Astrocyte (in vitro differentiated cells and primary cell): ENCODE data around the gene VDAC2. TPM values are rescaled to one million over a fixed set of nuclear protein-coding genes. Genes with fewer than 3 reads are reported as not detected.

ENCODE experiments used
- DNase-seq: peaks from one replicate; pipeline ENCODE4 v3.0.0-alpha.2; 2010; ENCODE audit warnings: low read depth
- FAIRE-seq: peaks from 2 replicates; lab custom pipeline; 2011; peaks lifted over from hg19 to GRCh38; lab: Jason Lieb, UNC
- H2AFZ ChIP-seq: 2 replicates; pipeline ENCODE4 v1.6.0; 2012; ENCODE audit warnings: low read depth, low read length, inconsistent platforms
- H3K27ac ChIP-seq: 2 replicates; pipeline ENCODE4 v1.5.1; 2011; ENCODE audit warnings: low read depth, low read length, inconsistent platforms
- H3K27me3 ChIP-seq: 2 replicates; pipeline ENCODE4 v1.6.0; 2011; ENCODE audit warnings: low read length, inconsistent platforms; ENCODE audit not compliant: insufficient read depth
- H3K36me3 ChIP-seq: 2 replicates; pipeline ENCODE4 v1.5.1; 2011; ENCODE audit warnings: low read length, inconsistent platforms; ENCODE audit not compliant: insufficient read depth
- H3K4me1 ChIP-seq: 2 replicates; pipeline ENCODE4 v1.5.1; 2011; ENCODE audit warnings: low read length, inconsistent platforms; ENCODE audit not compliant: insufficient read depth
- H3K4me2 ChIP-seq: 2 replicates; pipeline ENCODE4 v1.6.0; 2012; ENCODE audit warnings: low read length, inconsistent platforms
- H3K4me3 ChIP-seq: 2 replicates; pipeline ENCODE4 v1.5.1; 2011; ENCODE audit warnings: low read depth, mild to moderate bottlenecking, low read length, inconsistent platforms; ENCODE audit not compliant: insufficient read depth
- H3K79me2 ChIP-seq: 2 replicates; pipeline ENCODE4 v1.6.0; 2012; ENCODE audit warnings: mild to moderate bottlenecking, low read length, inconsistent platforms; ENCODE audit not compliant: insufficient read depth
- H3K9ac ChIP-seq: 2 replicates; pipeline ENCODE4 v1.6.0; 2012; ENCODE audit warnings: mild to moderate bottlenecking, low read length, inconsistent platforms
- H3K9me3 ChIP-seq: 2 replicates; pipeline ENCODE4 v1.5.1; 2012; ENCODE audit warnings: low read depth, mild to moderate bottlenecking, low read length, inconsistent platforms; ENCODE audit not compliant: insufficient read depth
- H4K20me1 ChIP-seq: 2 replicates; pipeline ENCODE4 v1.6.0; 2012; ENCODE audit warnings: low read length, inconsistent platforms; ENCODE audit not compliant: insufficient read depth
- H3K27ac Mint-ChIP-seq: one replicate; pipeline ENCODE4 v1.8.0; 2021; ENCODE audit warnings: mild to moderate bottlenecking, mixed read lengths; ENCODE audit not compliant: unreplicated experiment
- H3K27me3 Mint-ChIP-seq: one replicate; pipeline ENCODE4 v1.8.0; 2021; ENCODE audit warnings: low read depth, mixed read lengths; ENCODE audit not compliant: unreplicated experiment
- H3K36me3 Mint-ChIP-seq: one replicate; pipeline ENCODE4 v1.8.0; 2021; ENCODE audit warnings: low read depth, mixed read lengths; ENCODE audit not compliant: unreplicated experiment
- H3K4me1 Mint-ChIP-seq: one replicate; pipeline ENCODE4 v1.8.0; 2021; ENCODE audit warnings: low read depth, mixed read lengths; ENCODE audit not compliant: unreplicated experiment
- H3K4me3 Mint-ChIP-seq: one replicate; pipeline ENCODE4 v1.8.0; 2021; ENCODE audit warnings: mild to moderate bottlenecking, moderate library complexity, mixed read lengths; ENCODE audit not compliant: unreplicated experiment
- H3K9me3 Mint-ChIP-seq: one replicate; pipeline ENCODE4 v1.8.0; 2021; ENCODE audit warnings: mild to moderate bottlenecking, mixed read lengths; ENCODE audit not compliant: unreplicated experiment
- EZH2 ChIP-seq: IDR thresholded peaks from 2 replicates; pipeline ENCODE4 v1.6.1; 2012; ENCODE audit warnings: mild to moderate bottlenecking, low read length, inconsistent platforms; ENCODE audit not compliant: insufficient read depth
- total RNA-seq: library from RNA; stranded (reverse); gene quantifications from 2 replicates; pipeline ENCODE4 v1.2.1, GENCODE V29; 2021
- TF ChIP-seq, protein P1 (sequence below): IDR thresholded peaks from 2 replicates; pipeline ENCODE4 v1.5.1; 2011; ENCODE audit warnings: low read depth, mild to moderate bottlenecking, inconsistent platforms, low read length, moderate library complexity; ENCODE audit not compliant: insufficient read depth

Gene VDAC2
- total RNA-seq, 1 donor from 2014 or later: 373 TPM

DNA sequence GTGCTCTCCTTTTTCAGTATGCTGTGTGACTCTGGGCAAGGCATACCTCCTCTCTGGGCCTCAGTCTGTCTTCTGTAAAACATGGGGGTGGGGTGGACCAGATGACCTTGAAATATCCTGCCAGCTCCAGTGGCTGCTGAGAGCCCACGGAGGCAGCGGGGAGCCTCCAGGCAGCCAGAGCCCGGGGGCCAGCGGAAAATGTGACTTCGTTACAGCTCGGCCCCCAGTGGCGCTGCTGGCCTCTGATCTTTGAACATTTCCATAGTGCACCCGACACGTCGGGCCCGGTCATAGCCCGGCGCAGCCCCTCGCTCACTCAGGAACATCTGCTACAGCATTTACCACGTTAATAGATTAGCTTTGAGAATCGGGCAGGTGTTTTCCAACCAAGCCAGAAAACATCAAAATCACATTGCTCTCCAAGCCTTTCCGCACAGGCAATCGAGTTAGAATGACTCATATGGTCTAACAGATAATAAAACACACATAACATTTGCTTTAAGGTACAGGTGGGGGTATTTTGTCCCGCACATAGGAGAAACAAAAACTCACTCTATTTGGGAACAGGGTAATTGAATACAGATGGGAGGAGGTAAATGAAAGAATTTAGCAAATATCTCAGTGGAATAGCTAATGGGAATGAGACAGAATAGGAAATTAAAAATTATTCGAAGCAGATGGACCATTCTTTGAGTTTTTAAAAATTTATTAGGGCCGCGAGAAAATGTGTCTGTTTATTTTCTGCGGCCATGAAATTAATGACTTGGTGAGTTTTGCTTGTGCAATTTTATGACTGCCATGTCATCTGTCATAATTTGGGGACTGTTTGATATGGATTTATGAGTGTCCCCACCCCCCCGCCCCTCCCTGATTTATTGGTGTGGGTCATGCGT lies 51.5 kb downstream of the VDAC2 start:
- Histone ChIP-seq H3K27me3 (no peaks in the 10 kb centered on the region), H4K20me1 (no peaks in the 10 kb centered on the region), H3K4me2 (no peak overlapping the region), H3K36me3 (no peaks in the 10 kb centered on the region), H3K9ac (no peak overlapping the region), H3K4me1 (no peaks in the 10 kb centered on the region), H3K9me3 (peaks cover 5% of the 10 kb centered on the region), H3K4me3 (no peak overlapping the region), H2AFZ (no peak overlapping the region), H3K27ac (no peak overlapping the region), H3K79me2 (no peaks in the 10 kb centered on the region)
- Mint-ChIP-seq H3K27ac (no peak overlapping the region), H3K4me1 (no peaks in the 10 kb centered on the region), H3K9me3 (peaks cover 10% of the 10 kb centered on the region), H3K27me3 (peaks cover 4% of the 10 kb centered on the region), H3K4me3 (no peak overlapping the region), H3K36me3 (no peaks in the 10 kb centered on the region)
- FAIRE-seq (no peak), DNase-seq (no peak)
- TF ChIP-seq EZH2: no peak
- TF ChIP-seq, protein P1, sequence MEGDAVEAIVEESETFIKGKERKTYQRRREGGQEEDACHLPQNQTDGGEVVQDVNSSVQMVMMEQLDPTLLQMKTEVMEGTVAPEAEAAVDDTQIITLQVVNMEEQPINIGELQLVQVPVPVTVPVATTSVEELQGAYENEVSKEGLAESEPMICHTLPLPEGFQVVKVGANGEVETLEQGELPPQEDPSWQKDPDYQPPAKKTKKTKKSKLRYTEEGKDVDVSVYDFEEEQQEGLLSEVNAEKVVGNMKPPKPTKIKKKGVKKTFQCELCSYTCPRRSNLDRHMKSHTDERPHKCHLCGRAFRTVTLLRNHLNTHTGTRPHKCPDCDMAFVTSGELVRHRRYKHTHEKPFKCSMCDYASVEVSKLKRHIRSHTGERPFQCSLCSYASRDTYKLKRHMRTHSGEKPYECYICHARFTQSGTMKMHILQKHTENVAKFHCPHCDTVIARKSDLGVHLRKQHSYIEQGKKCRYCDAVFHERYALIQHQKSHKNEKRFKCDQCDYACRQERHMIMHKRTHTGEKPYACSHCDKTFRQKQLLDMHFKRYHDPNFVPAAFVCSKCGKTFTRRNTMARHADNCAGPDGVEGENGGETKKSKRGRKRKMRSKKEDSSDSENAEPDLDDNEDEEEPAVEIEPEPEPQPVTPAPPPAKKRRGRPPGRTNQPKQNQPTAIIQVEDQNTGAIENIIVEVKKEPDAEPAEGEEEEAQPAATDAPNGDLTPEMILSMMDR: no peak

DNA sequence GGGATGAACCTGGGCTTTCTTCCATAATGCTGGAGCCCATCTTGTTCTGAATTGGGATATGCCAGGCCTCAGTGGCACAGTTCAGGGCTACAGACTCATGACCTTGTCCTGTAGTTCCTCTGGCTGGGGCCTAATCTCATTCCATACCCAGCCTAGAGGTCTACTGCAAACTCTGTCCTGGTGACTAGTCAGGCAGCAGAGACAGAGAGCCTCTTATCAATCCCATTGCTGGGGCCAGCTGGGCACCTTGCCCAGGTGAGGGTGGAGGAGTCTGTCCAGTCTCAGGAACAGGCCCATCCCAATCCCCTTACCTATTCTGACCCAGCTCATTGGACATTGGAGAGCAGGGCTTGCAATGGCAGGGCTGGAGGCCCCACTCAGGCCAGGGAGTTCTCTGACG lies 53.2 kb downstream of the VDAC2 start:
- Histone ChIP-seq H3K27ac (no peak overlapping the region), H4K20me1 (no peaks in the 10 kb centered on the region), H3K4me1 (no peaks in the 10 kb centered on the region), H3K36me3 (no peaks in the 10 kb centered on the region), H3K9me3 (peaks cover 5% of the 10 kb centered on the region), H3K9ac (no peak overlapping the region), H3K27me3 (no peaks in the 10 kb centered on the region), H3K4me2 (no peak overlapping the region), H3K4me3 (no peak overlapping the region), H3K79me2 (no peaks in the 10 kb centered on the region), H2AFZ (no peak overlapping the region)
- Mint-ChIP-seq H3K27ac (no peak overlapping the region), H3K4me1 (no peaks in the 10 kb centered on the region), H3K4me3 (no peak overlapping the region), H3K27me3 (peaks cover 4% of the 10 kb centered on the region), H3K36me3 (no peaks in the 10 kb centered on the region), H3K9me3 (peaks cover 8% of the 10 kb centered on the region)
- TF ChIP-seq, protein P1: no peak
- TF ChIP-seq EZH2: no peak
- DNase-seq: no peak
- FAIRE-seq: no peak

DNA sequence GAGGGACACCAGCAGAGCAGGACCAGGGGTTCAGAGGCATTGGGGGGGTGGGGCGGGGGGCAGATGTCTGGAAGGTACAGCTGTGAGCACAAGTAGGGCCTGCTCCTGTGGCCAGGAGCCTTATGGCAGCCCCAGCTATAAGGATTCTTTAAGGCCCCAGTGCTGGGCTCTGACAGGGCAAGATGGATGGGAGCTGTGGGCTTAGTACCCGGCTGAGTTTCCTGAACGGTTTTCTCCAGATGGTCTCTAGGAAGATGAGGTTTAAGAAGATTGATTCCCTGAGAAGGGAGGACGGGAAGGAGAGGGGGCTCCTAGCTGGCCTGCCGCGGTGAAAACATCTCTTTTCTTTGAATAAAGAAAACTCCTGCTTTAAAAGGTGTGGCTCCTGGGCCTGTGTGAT lies 55.3 kb downstream of the VDAC2 start:
- peaks cover 4% of the 10 kb centered on the region for H3K27me3 Mint-ChIP-seq
- H3K9me3 Mint-ChIP-seq: peaks cover 3% of the 10 kb centered on the region
- TF ChIP-seq, protein P1: no peak
- no peaks in the 10 kb centered on the region for H3K27me3 ChIP-seq
- H3K4me3 Mint-ChIP-seq: no peak overlapping the region
- no peaks in the 10 kb centered on the region for H3K4me1 ChIP-seq
- H3K4me1 Mint-ChIP-seq: no peaks in the 10 kb centered on the region
- H3K36me3 Mint-ChIP-seq: no peaks in the 10 kb centered on the region
- H3K9me3 ChIP-seq: peaks cover 4% of the 10 kb centered on the region
- DNase-seq (no peak), FAIRE-seq (no peak)
- H3K36me3 ChIP-seq: no peaks in the 10 kb centered on the region
- no peak overlapping the region for H2AFZ ChIP-seq
- H3K9ac ChIP-seq: no peak overlapping the region
- H3K4me3 ChIP-seq: no peak overlapping the region
- no peaks in the 10 kb centered on the region for H3K79me2 ChIP-seq
- no peak overlapping the region for H3K27ac ChIP-seq
- H4K20me1 ChIP-seq: no peaks in the 10 kb centered on the region
- no peak overlapping the region for H3K4me2 ChIP-seq
- no peak overlapping the region for H3K27ac Mint-ChIP-seq
